ENCODE measurements around the gene CDX1. TPM values are rescaled to one million over a fixed set of nuclear protein-coding genes. Genes with fewer than 3 reads are reported as not detected.

The CDX1 gene
- total RNA-seq, 4 donors from 2014 or later: 0.26 to 0.76 TPM; not detected in 2

DNA sequence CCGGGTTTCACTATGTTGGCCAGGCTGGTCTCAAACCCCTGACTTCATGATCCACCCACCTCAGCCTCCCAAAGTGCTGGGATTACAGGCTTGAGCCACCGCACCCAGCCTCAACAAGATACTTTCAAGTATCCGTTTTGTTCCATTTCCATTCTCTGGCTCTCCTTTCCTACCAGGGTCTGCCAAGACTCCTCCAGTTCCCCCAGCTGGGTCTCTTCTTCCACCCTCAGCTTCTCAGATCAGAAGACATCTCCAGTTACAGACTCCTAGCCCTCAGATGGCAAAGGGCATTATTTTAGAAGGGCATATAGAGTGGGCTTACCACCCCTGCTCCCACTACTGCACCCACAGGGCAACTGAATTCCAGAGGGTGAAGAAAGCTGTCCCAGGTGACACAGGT is 9.4 kb upstream of the CDX1 start:
- Histone ChIP-seq H3K4me3 (no peak overlapping the region), H3K4me1 (peaks cover 47% of the 10 kb centered on the region), H3K27me3 (peaks cover 9% of the 10 kb centered on the region), H3K9me3 (no peaks in the 10 kb centered on the region), H3K36me3 (no peaks in the 10 kb centered on the region), H3K27ac (peak overlapping the region; percentile 86)
- TF ChIP-seq, protein P1, sequence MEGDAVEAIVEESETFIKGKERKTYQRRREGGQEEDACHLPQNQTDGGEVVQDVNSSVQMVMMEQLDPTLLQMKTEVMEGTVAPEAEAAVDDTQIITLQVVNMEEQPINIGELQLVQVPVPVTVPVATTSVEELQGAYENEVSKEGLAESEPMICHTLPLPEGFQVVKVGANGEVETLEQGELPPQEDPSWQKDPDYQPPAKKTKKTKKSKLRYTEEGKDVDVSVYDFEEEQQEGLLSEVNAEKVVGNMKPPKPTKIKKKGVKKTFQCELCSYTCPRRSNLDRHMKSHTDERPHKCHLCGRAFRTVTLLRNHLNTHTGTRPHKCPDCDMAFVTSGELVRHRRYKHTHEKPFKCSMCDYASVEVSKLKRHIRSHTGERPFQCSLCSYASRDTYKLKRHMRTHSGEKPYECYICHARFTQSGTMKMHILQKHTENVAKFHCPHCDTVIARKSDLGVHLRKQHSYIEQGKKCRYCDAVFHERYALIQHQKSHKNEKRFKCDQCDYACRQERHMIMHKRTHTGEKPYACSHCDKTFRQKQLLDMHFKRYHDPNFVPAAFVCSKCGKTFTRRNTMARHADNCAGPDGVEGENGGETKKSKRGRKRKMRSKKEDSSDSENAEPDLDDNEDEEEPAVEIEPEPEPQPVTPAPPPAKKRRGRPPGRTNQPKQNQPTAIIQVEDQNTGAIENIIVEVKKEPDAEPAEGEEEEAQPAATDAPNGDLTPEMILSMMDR (IDR thresholded peaks at IDR 0.05): no peak
- TF ChIP-seq POLR2AphosphoS5 (IDR thresholded peaks at IDR 0.05): no peak
- no peak for TF ChIP-seq POLR2A (IDR thresholded peaks at IDR 0.05)
- TF ChIP-seq EP300 (IDR thresholded peaks at IDR 0.05): no peak
- no peak for DNase-seq (ENCODE audit: low spot score in 2 of 2)
- 73% methylated on average over 3 of the region's 3 CpGs for WGBS

DNA sequence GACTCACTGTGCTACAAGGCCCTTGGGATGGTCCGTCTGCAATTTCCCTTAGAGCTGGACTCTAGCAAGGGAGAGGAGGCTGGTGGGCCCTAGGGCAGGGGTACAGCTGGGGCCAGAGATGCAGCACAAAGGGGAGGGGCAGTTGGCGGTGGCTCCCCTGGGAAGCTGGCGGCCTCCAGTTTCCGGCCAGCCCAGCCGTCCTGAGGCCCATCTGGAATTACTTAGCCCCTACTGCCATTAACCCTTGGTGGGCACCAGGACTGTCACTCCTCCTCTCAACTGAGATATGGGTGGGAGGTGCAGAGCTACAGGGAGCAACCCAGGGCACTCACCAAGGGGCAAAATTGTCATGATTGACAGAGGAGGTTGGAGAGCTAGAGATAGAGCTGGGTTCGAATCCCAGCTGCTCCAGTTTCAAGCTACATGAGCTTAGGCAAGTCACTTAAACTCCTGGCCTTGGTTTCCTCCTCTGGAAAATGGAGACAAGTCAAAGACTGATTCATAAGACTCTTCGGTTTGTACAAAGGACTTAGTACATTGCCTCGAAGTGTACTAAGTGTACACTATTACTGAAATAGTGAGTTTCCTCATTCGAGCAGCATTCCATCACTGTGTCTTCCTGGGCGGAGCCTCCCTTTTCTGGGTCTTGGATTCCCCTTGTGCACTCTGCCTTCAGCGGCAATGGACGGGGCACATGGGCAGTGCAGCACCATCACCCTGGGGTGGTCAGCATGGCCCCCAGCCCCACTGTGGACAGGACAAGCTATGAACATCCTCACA is 8.2 kb upstream of the CDX1 start:
- no peaks in the 10 kb centered on the region for H3K36me3 ChIP-seq
- H3K4me3 ChIP-seq: no peak overlapping the region
- peaks cover 47% of the 10 kb centered on the region for H3K4me1 ChIP-seq
- 54% methylated on average over 12 of the region's 12 CpGs for WGBS
- no peaks in the 10 kb centered on the region for H3K9me3 ChIP-seq
- no peak for DNase-seq (ENCODE audit: low spot score in 2 of 2)
- peak overlapping the region; percentile 86 for H3K27ac ChIP-seq
- peaks cover 7% of the 10 kb centered on the region for H3K27me3 ChIP-seq
- TF ChIP-seq POLR2AphosphoS5 (IDR thresholded peaks at IDR 0.05) (no peak), POLR2A (IDR thresholded peaks at IDR 0.05) (no peak), EP300 (IDR thresholded peaks at IDR 0.05) (no peak)
- TF ChIP-seq, protein P1 (IDR thresholded peaks at IDR 0.05): no peak

DNA sequence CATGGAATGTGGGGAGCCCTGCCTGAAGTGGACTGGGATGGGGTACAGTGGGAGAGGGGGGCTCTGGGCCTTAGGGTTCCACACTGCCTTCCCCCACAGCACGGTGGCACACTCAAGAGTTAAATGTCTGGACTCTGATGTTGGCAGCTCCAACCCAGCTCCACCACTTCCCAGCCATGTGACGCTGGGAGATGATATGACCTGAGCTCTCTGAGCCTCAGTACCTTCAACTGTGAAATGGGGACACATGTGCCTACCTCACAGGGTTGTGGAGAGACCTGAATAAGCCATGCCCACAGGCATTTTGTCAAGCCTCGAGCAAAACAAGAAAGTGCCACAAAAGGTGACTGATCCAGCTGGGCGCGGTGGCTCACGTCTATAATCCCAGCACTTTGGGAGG is 7.5 kb upstream of the CDX1 start:
- Histone ChIP-seq H3K27me3 (peaks cover 7% of the 10 kb centered on the region), H3K4me3 (no peak overlapping the region), H3K4me1 (peaks cover 54% of the 10 kb centered on the region), H3K9me3 (no peaks in the 10 kb centered on the region), H3K27ac (peak overlapping the region; percentile 86), H3K36me3 (no peaks in the 10 kb centered on the region)
- no peak for DNase-seq (ENCODE audit: low spot score in 2 of 2)
- TF ChIP-seq POLR2A (IDR thresholded peaks at IDR 0.05) (no peak), POLR2AphosphoS5 (IDR thresholded peaks at IDR 0.05) (no peak), EP300 (IDR thresholded peaks at IDR 0.05) (no peak)
- TF ChIP-seq, protein P1 (IDR thresholded peaks at IDR 0.05): no peak
- 74% methylated on average over 5 of the region's 6 CpGs for whole genome bisulfite sequencing

DNA sequence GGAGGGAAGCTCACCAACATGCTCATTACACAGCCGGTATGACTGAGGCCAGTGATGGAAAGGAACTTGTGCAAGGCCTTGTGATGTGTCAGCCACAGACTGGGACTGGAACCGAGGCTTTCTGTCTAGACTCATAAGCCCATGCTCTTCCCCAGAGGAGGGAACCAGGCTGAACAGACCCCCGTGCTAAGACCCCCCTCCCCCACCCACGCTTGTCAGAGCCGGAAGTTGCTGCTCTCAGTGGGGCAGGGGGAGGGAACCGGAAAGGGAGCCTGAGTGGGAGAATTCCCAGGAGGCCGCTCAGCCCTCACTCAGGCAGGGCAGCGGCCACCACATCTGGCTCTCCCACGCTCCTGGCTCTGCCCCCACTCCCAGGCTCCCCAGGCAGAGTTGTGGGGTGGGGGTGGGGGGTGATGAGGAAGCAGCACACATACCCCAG is 6.8 kb upstream of the CDX1 start:
- WGBS: 61% methylated on average over 9 of the region's 9 CpGs
- Histone ChIP-seq H3K4me1 (peaks cover 58% of the 10 kb centered on the region), H3K27me3 (peaks cover 7% of the 10 kb centered on the region), H3K9me3 (no peaks in the 10 kb centered on the region), H3K27ac (peak overlapping the region; percentile 86), H3K36me3 (no peaks in the 10 kb centered on the region), H3K4me3 (no peak overlapping the region)
- no peak for DNase-seq (ENCODE audit: low spot score in 2 of 2)
- TF ChIP-seq POLR2AphosphoS5 (IDR thresholded peaks at IDR 0.05): no peak
- TF ChIP-seq EP300 (IDR thresholded peaks at IDR 0.05): no peak
- TF ChIP-seq, protein P1 (IDR thresholded peaks at IDR 0.05): no peak
- TF ChIP-seq POLR2A (IDR thresholded peaks at IDR 0.05): no peak

DNA sequence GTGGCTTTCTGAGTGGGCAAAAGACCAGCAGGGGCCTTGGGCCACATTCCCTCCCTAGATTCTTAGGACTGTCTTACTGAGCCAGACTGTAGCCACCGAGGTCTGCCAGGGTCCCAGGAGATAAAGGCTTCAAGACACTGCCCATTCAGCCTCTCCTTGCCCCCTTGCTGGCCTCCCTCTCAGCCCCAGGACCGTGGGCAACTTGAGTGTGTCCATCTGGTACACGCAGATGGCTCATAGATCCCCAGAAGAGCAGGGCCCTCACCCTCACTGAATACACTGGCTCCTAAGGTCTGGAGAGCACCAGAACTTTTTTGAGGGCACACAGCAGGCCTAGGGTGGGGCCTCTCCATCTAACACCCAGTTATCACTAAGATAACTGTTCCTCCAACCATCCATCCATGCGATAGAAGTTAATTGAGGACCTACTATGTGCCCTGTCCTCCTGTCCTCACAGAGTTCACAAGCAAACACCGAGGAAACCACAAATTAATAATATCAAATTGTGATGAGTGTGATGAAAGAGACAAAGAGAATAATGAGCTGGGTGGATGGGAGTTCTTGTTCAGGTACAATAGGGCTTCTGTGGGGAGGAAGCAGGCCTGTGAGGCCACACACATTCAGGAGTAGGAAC is 6.0 kb upstream of the CDX1 start:
- Histone ChIP-seq H3K27ac (peak overlapping the region; percentile 86), H3K36me3 (no peaks in the 10 kb centered on the region), H3K9me3 (no peaks in the 10 kb centered on the region), H3K27me3 (peaks cover 4% of the 10 kb centered on the region), H3K4me1 (peaks cover 55% of the 10 kb centered on the region), H3K4me3 (no peak overlapping the region)
- WGBS: 78% methylated on average over 5 of the region's 5 CpGs
- TF ChIP-seq POLR2AphosphoS5 (IDR thresholded peaks at IDR 0.05): no peak
- no peak for TF ChIP-seq EP300 (IDR thresholded peaks at IDR 0.05)
- TF ChIP-seq, protein P1 (IDR thresholded peaks at IDR 0.05): no peak
- TF ChIP-seq POLR2A (IDR thresholded peaks at IDR 0.05): no peak
- no peak for DNase-seq (ENCODE audit: low spot score in 2 of 2)
